Uterus (tissue), 4 donors: ENCODE data around the gene TRIO. TPM values are rescaled to one million over a fixed set of nuclear protein-coding genes. Genes with fewer than 3 reads are reported as not detected.

Source experiments
- DNase-seq, 2 donors: peaks; one replicate each; pipeline ENCODE4 v3.0.0-alpha.2; 2019 to 2020
- H3K27ac ChIP-seq, 2 donors: fragments of 200-600 bp; sonication (generic); 1 replicate in 1 of 2; 2 replicates in 1 of 2; pipeline ENCODE4 v1.5.1; 2016 to 2018
- H3K27me3 ChIP-seq, 2 donors: fragments of 200-600 bp; sonication (generic); one replicate each; pipeline ENCODE4 v1.5.1; 2018 to 2019; ENCODE audit warnings: control low read depth in 1 of 2
- H3K36me3 ChIP-seq, 2 donors: fragments of 200-600 bp; sonication (generic); one replicate each; pipeline ENCODE4 v1.5.1; 2019; ENCODE audit warnings: control low read depth in 1 of 2
- H3K4me1 ChIP-seq, 2 donors: fragments of 200-600 bp; sonication (generic); one replicate each; pipeline ENCODE4 v1.5.1; 2018 to 2019; ENCODE audit warnings: control low read depth in 1 of 2
- H3K4me3 ChIP-seq, 2 donors: fragments of 200-600 bp; sonication (generic); 1 replicate in 1 of 2; 2 replicates in 1 of 2; pipeline ENCODE4 v1.5.1; 2018 to 2019; ENCODE audit warnings: mild to moderate bottlenecking in 1 of 2
- H3K9me3 ChIP-seq, 2 donors: fragments of 200-600 bp; sonication (generic); one replicate each; pipeline ENCODE4 v1.5.1; 2019; ENCODE audit warnings: control low read depth in 1 of 2
- POLR2A ChIP-seq, 2 donors: fragments of 450-650 bp; IDR thresholded peaks; one replicate each; pipeline ENCODE4 v1.6.1; 2016; ENCODE audit warnings: antibody characterized with exemption in 2 of 2, mild to moderate bottlenecking in 1 of 2, moderate library complexity in 1 of 2
- intact Hi-C: fragments of 100-400 bp; cut with DNase I; formaldehyde crosslinking; loops from one replicate; pipeline ENCODE4 v1.15.1; 2023; ENCODE audit warnings: low total_unique reads
- total RNA-seq, 4 donors: library from RNA; depleted of rRNA in 3 of 4; stranded (reverse); fragments of >200 nt in 3 of 4; gene quantifications; one replicate each; pipeline versions ENCODE4 v1.1.0 to v1.2.4, GENCODE V29; 2014 to 2023
- TF ChIP-seq, protein P1 (sequence below), 4 experiments: fragments of 200-600 bp in 2 of 4; fragments of 450-650 bp in 2 of 4; sonication (generic) in 2 of 4; IDR thresholded peaks; one replicate each; pipeline ENCODE4 v1.5.1; 2016 to 2019; ENCODE audit warnings: antibody characterized with exemption in 4 of 4, mild to moderate bottlenecking in 2 of 4, moderate library complexity in 1 of 4
- donor health status: DM: yes; HTN: yes; CAD: no.

Gene TRIO
- total RNA-seq, 4 donors from 2014 or later = 93.5 to 234 (median 207) TPM

DNA sequence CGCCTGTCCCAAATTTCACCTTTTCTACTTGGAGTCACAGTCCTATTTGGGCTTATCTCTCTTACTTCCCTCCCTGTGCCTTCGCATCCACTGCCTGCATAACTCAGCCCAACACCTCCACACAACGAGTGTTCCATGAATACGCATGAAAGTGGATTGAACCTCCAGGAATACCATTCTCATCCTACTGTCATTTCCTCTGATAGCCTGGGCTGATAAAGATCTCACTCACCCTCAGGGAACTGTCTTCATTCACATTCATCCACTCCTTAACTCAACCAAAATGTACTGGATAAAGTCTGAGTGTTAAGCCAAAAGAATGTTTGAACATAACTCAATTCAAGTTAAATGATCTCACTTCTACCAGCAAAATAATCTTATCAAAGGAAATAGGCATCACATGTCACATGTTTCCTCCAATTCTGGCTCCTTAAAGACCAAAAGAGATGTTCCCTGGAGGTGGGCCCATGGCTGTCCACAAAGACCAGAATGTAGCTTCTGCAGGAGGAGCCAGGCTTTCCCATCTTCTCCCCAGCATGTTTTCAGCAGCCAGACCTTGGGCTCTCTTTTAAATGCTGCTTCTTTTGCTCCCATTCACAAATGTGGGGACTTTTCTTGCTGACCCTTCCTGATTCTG lies 28.4 kb upstream of the TRIO start:
- intact Hi-C loops = no loop called here
- TF ChIP-seq, protein P1, sequence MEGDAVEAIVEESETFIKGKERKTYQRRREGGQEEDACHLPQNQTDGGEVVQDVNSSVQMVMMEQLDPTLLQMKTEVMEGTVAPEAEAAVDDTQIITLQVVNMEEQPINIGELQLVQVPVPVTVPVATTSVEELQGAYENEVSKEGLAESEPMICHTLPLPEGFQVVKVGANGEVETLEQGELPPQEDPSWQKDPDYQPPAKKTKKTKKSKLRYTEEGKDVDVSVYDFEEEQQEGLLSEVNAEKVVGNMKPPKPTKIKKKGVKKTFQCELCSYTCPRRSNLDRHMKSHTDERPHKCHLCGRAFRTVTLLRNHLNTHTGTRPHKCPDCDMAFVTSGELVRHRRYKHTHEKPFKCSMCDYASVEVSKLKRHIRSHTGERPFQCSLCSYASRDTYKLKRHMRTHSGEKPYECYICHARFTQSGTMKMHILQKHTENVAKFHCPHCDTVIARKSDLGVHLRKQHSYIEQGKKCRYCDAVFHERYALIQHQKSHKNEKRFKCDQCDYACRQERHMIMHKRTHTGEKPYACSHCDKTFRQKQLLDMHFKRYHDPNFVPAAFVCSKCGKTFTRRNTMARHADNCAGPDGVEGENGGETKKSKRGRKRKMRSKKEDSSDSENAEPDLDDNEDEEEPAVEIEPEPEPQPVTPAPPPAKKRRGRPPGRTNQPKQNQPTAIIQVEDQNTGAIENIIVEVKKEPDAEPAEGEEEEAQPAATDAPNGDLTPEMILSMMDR (IDR thresholded peaks at IDR 0.05) = no peak
- TF ChIP-seq POLR2A (IDR thresholded peaks at IDR 0.05) = no peak

DNA sequence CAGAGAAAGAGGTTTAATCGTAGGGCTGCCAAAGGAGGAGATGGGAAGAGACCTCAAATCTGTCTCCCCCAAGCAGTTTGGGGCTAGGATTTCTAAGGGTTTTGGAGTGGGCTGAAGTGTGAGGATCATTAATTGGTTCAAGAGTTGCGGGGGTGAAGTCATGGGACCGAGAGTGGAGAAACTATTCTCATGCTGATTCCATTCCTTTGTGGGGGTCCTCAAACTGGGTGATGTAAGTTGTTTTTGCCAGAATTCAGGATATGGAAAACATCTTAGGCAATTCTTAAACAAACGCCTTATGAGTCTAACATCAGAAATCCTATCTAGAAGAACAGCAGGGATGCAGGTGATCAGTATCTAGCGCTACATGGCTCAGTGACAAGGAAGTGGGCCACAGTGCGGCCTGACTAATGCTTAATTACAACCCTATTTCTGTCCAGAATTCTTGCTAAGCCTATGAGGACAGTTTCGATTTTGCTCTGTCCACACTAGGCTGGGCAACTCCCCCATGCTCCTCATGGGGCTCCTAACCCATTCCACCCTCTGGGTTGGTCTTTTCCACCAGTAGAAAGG lies 27.7 kb upstream of the TRIO start:
- H3K4me1 ChIP-seq = no peaks in the 10 kb centered on the region
- H3K4me3 ChIP-seq = no peak overlapping the region
- no peaks in the 10 kb centered on the region for H3K27me3 ChIP-seq
- intact Hi-C loops = no loop called here
- no peaks in the 10 kb centered on the region for H3K9me3 ChIP-seq
- H3K27ac ChIP-seq = no peak overlapping the region
- no peak for TF ChIP-seq POLR2A (IDR thresholded peaks at IDR 0.05)
- TF ChIP-seq, protein P1 (IDR thresholded peaks at IDR 0.05) = no peak
- no peaks in the 10 kb centered on the region for H3K36me3 ChIP-seq
- DNase-seq = no peak

More for the DNA sequence above, 28.4 kb upstream of the TRIO start:
- H3K9me3 ChIP-seq = no peaks in the 10 kb centered on the region
- no peaks in the 10 kb centered on the region for H3K4me1 ChIP-seq
- H3K27ac ChIP-seq = peak overlapping the region in 1 of 2 donors; percentile 40
- no peak for DNase-seq
- no peaks in the 10 kb centered on the region for H3K36me3 ChIP-seq
- H3K4me3 ChIP-seq = no peak overlapping the region
- H3K27me3 ChIP-seq = no peaks in the 10 kb centered on the region

DNA sequence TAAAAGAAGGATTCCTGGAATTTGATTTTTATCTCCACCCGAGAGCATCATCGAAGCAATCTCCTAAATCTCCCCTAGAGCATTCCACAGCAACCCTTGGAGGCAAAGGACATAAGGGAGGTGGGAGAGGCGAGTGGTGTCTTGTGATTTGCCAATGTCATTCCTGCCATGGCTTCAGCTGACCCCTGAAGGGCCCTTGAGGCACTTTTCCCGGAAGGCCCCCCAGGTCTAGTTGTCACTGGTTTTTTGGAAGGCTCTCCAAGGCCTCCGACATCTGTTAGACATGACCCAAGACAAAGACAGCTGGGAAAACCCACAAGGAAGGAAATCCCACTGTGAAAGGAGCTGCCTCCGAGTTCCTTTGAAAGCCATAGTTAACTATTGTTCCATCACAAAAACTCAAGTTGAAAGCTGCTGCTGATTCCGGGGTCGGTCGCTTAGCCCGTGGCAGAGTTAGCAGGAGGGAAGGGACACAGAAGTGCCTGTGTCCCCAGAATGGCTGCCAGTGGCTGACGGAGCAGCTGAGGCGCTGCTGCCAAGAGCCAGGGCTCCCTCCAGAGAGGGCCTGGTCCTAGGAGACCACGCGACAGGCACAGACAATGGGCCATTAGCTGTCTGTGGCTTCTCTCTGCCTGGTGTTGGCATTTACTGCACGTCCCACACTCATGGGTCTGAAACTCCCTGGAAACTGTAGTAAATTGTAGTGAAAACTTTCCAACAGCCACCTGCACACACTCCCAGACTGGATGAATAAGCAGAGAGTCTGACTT lies 24.4 kb upstream of the TRIO start:
- H3K27ac ChIP-seq = no peak overlapping the region
- TF ChIP-seq, protein P1 (IDR thresholded peaks at IDR 0.05) = no peak
- no peak overlapping the region for H3K4me3 ChIP-seq
- H3K27me3 ChIP-seq = no peaks in the 10 kb centered on the region
- H3K4me1 ChIP-seq = no peaks in the 10 kb centered on the region
- H3K9me3 ChIP-seq = no peaks in the 10 kb centered on the region
- intact Hi-C loops = no loop called here
- H3K36me3 ChIP-seq = no peaks in the 10 kb centered on the region
- no peak for DNase-seq

DNA sequence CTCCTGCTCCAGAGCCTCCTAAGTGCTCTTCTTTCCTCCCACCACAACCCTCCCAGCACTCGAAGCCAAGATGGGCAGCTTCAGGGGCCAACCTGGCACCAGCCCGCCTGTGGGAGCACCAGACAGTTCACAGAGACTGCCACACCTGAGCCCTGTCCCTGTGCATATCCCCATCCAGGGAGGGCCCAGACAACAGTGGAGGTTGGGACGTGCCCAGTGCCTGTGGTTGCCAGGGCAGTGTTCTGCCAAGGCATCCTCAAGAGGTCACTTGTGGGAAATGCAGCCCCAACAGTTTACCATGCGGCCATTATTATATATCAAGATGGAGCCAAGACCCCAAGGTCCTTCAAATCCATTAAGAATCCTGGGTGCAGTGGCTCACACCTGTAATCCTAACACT lies 23.0 kb upstream of the TRIO start:
- Histone ChIP-seq H3K36me3 (no peaks in the 10 kb centered on the region), H3K27ac (no peak overlapping the region), H3K27me3 (no peaks in the 10 kb centered on the region), H3K4me1 (no peaks in the 10 kb centered on the region), H3K9me3 (no peaks in the 10 kb centered on the region), H3K4me3 (no peak overlapping the region)
- TF ChIP-seq POLR2A (IDR thresholded peaks at IDR 0.05) = no peak
- TF ChIP-seq, protein P1 (IDR thresholded peaks at IDR 0.05) = no peak
- intact Hi-C loops = no loop called here
- DNase-seq = no peak

DNA sequence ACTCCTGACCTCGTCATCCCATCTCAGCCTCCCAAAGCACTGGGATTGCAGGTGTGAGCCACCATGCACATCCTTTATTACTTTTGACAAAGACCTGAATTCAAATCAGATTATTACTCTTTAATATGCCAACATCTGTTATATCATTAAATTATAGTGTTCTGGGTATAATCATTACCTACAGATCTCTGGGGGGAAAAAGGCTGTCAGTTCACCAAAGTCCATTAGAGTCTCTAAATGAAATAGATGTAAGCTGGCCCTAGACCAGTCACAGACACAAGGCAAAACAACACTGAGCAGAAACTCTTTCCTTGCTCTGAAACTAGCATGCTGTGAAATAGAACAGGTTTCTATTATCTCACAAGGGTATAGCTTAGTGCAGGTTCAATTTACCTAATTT lies 21.6 kb upstream of the TRIO start:
- DNase-seq = no peak
- intact Hi-C loops = no loop called here
- no peaks in the 10 kb centered on the region for H3K36me3 ChIP-seq
- H3K4me3 ChIP-seq = no peak overlapping the region
- H3K9me3 ChIP-seq = no peaks in the 10 kb centered on the region
- TF ChIP-seq, protein P1 (IDR thresholded peaks at IDR 0.05) = no peak
- TF ChIP-seq POLR2A (IDR thresholded peaks at IDR 0.05) = no peak
- H3K27ac ChIP-seq = no peak overlapping the region
- no peaks in the 10 kb centered on the region for H3K4me1 ChIP-seq
- no peaks in the 10 kb centered on the region for H3K27me3 ChIP-seq
